GM12878 (cell line): ENCODE measurements around the gene FFAR3. TPM values are rescaled to one million over a fixed set of nuclear protein-coding genes. Genes with fewer than 3 reads are reported as not detected.

Source experiments
- ATAC-seq: fragments of 200-7000 bp; cut with Tn5 transposase; 3 replicates; pipeline ENCODE4 v1.9.1; 2020; ENCODE audit warnings: mild to moderate bottlenecking, moderate library complexity
- BruUV-seq: library from RNA; stranded (reverse); fragments of 400-500 nt; replicated peaks from 2 replicates; lab custom pipeline; 2021; lab: Mats Ljungman, UMichigan
- CTCF ChIA-PET: fragments of 300-600 bp; sonication (Branson Sonifier 250); formaldehyde crosslinking; extraction: SDS; loops from one replicate; lab custom pipeline; 2021; ENCODE audit warnings: inconsistent platforms; lab: Yijun Ruan, JAX
- POLR2A ChIA-PET: fragments of 350-600 bp; formaldehyde crosslinking; extraction: SDS; loops from one replicate; lab custom pipeline; 2021; ENCODE audit warnings: inconsistent platforms; lab: Charles Lee
- RAD21 ChIA-PET: fragments of 300-600 bp; sonication (Branson Sonifier 250); formaldehyde crosslinking; loops from one replicate; lab custom pipeline; 2023; ENCODE audit warnings: antibody characterized with exemption; ENCODE audit not compliant: unreplicated experiment; lab: Charles Lee
- SMC1A ChIA-PET: fragments of 300-600 bp; sonication (Branson Sonifier 250); formaldehyde crosslinking; loops from one replicate; lab custom pipeline; 2023; ENCODE audit not compliant: unreplicated experiment, uncharacterized antibody; lab: Charles Lee
- DNase-seq: peaks from one replicate; pipeline ENCODE4 v3.0.0-alpha.2; 2011; ENCODE audit warnings: low read depth, low spot score
- FAIRE-seq: peaks from 3 replicates; lab custom pipeline; 2011; peaks lifted over from hg19 to GRCh38; lab: Jason Lieb, UNC
- H2AFZ ChIP-seq: 2 replicates; pipeline ENCODE4 v1.6.0; 2011; ENCODE audit warnings: low read depth, low read length, control low read depth; ENCODE audit not compliant: control insufficient read depth
- H3K27ac ChIP-seq: 2 replicates; pipeline ENCODE4 v1.5.1; 2011; ENCODE audit warnings: control low read depth; ENCODE audit not compliant: control insufficient read depth, insufficient read depth
- H3K27me3 ChIP-seq, 2 experiments: replicated peaks in 1 of 2; 2 replicates each; pipeline versions ENCODE4 v1.6.0 to v1.6.1; 2011; ENCODE audit warnings: low read length in 1 of 2; ENCODE audit not compliant: control insufficient read depth in 2 of 2, insufficient read depth in 2 of 2
- H3K36me3 ChIP-seq, 2 experiments: 2 replicates each; pipeline ENCODE4 v1.5.1; 2011; ENCODE audit warnings: low read length in 1 of 2; ENCODE audit not compliant: control insufficient read depth in 2 of 2, insufficient read depth in 2 of 2
- H3K4me1 ChIP-seq: 2 replicates; pipeline ENCODE4 v1.6.1; 2011; ENCODE audit warnings: mild to moderate bottlenecking, low read length, moderate library complexity, mixed read lengths; ENCODE audit not compliant: control insufficient read depth, insufficient read depth
- H3K4me2 ChIP-seq: 2 replicates; pipeline ENCODE4 v1.6.0; 2011; ENCODE audit warnings: control low read depth; ENCODE audit not compliant: control insufficient read depth, insufficient read depth
- H3K4me3 ChIP-seq: fragments of 200-600 bp; sonication (generic); 2 replicates; pipeline ENCODE4 v1.5.1; 2016
- H3K79me2 ChIP-seq: 2 replicates; pipeline ENCODE4 v1.6.0; 2011; ENCODE audit warnings: low read length; ENCODE audit not compliant: control insufficient read depth, insufficient read depth
- H3K9ac ChIP-seq: 2 replicates; pipeline ENCODE4 v1.8.0; 2011; ENCODE audit warnings: low read length, control low read depth, mixed read lengths; ENCODE audit not compliant: control insufficient read depth, insufficient read depth
- H3K9me3 ChIP-seq: replicated peaks from 3 replicates; pipeline ENCODE4 v1.5.1; 2011; ENCODE audit warnings: mild to moderate bottlenecking, low read length; ENCODE audit not compliant: control insufficient read depth, insufficient read depth
- H4K20me1 ChIP-seq: 2 replicates; pipeline ENCODE4 v1.6.0; 2011; ENCODE audit not compliant: control insufficient read depth, insufficient read depth
- GABPA ChIP-seq: IDR thresholded peaks from 2 replicates; pipeline ENCODE4 v1.6.1; 2014; ENCODE audit warnings: antibody characterized with exemption, low read depth, mild to moderate bottlenecking, inconsistent platforms
- IKZF2 ChIP-seq, 2 experiments: fragments of 450-650 bp; IDR thresholded peaks; 2 replicates each; pipeline ENCODE4 v1.6.1; 2017; ENCODE audit warnings: mild to moderate bottlenecking in 2 of 2, moderate library complexity in 2 of 2
- MEF2B ChIP-seq: fragments of 450-650 bp; IDR thresholded peaks from 2 replicates; pipeline ENCODE4 v1.6.1; 2018; ENCODE audit warnings: mild to moderate bottlenecking, moderate library complexity; ENCODE audit not compliant: partially characterized antibody, poor library complexity, severe bottlenecking
- MTA2 ChIP-seq: fragments of 450-650 bp; IDR thresholded peaks from 2 replicates; pipeline ENCODE4 v1.6.1; 2016; ENCODE audit warnings: low read depth, mild to moderate bottlenecking, moderate library complexity
- MYB ChIP-seq: fragments of 150-350 bp; IDR thresholded peaks from 2 replicates; pipeline ENCODE4 v1.6.1; 2014; ENCODE audit warnings: mild to moderate bottlenecking, low read depth, low read length, borderline replicate concordance
- POLR2A ChIP-seq: IDR thresholded peaks from 2 replicates; pipeline ENCODE4 v1.6.1; 2011; ENCODE audit warnings: low read depth, mild to moderate bottlenecking, low read length
- SP1 ChIP-seq: IDR thresholded peaks from one replicate; pipeline ENCODE4 v1.6.1; 2011; ENCODE audit warnings: low read depth, low read length
- WRNIP1 ChIP-seq: IDR thresholded peaks from 2 replicates; pipeline ENCODE4 v1.6.1; 2011; ENCODE audit warnings: low read depth, low read length, improper control_type of control experiment, borderline replicate concordance
- ZNF384 ChIP-seq: IDR thresholded peaks from 2 replicates; pipeline ENCODE4 v1.6.1; 2012; ENCODE audit warnings: low read depth, mild to moderate bottlenecking, low read length, improper control_type of control experiment, borderline replicate concordance
- WGBS: methylation state at CpG from one replicate; pipeline ENCODE4 v1.1.6; 2016; ENCODE audit warnings: low lambda C conversion rate; ENCODE audit not compliant: insufficient replicate concordance, insufficient coverage; ENCODE audit errors: missing lambda C conversion rate; 5-methylcytosine and 5-hydroxymethylcytosine counted together
- in situ Hi-C: fragments of 300-500 bp; cut with MboI; formaldehyde crosslinking; loops from 9 replicates; pipeline ENCODE4 v1.14.3; 2018; ENCODE audit warnings: mixed read lengths
- intact Hi-C: fragments of 100-400 bp; cut with micrococcal nuclease; formaldehyde crosslinking; loops from one replicate; pipeline ENCODE4 v1.14.2; 2022; ENCODE audit not compliant: unreplicated experiment
- polyA plus RNA-seq, 11 experiments: library from polyadenylated mRNA; depleted of rRNA in 4 of 11; unstranded in 6 of 11; stranded (reverse) in 5 of 11; fragments of >200 nt; fragmentation: Nextera tagmentation in 4 of 11; fragmentation: Illumina TruSeq in 1 of 11; extraction: Ambion mirVana in 4 of 11; extraction: Trizol in 1 of 11; gene quantifications; 1 replicate in 1 of 11; 2 replicates in 10 of 11; pipeline versions ENCODE4 v1.2.1 to v1.2.3, GENCODE V29; 2011 to 2016; ENCODE audit warnings: inconsistent platforms in 2 of 11, missing spikeins in 2 of 11, low read depth in 1 of 11
- total RNA-seq, 4 experiments: library from RNA; depleted of rRNA in 3 of 4; stranded (reverse); fragments of >200 nt in 3 of 4; fragmentation: Illumina TruSeq in 1 of 4; extraction: Trizol in 1 of 4; gene quantifications; 2 replicates each; pipeline versions ENCODE4 v1.2.1 to v1.2.3, GENCODE V29; 2013 to 2021
- TF ChIP-seq, protein P1 (sequence below): fragments of 450-650 bp; conservative IDR thresholded peaks from 2 replicates; pipeline ENCODE4 v1.6.1; 2017; ENCODE audit warnings: mild to moderate bottlenecking, moderate library complexity
- TF ChIP-seq, protein P2 (sequence below): fragments of 450-650 bp; IDR thresholded peaks from 2 replicates; pipeline ENCODE4 v1.6.1; 2017; ENCODE audit warnings: mild to moderate bottlenecking

The FFAR3 gene
- total and polyA plus RNA-seq, 10 of the 15 experiments (the other 5 are each of a cell fraction or from before 2014, with no cell fraction given): 0.15 to 0.18 TPM; not detected in 8

DNA sequence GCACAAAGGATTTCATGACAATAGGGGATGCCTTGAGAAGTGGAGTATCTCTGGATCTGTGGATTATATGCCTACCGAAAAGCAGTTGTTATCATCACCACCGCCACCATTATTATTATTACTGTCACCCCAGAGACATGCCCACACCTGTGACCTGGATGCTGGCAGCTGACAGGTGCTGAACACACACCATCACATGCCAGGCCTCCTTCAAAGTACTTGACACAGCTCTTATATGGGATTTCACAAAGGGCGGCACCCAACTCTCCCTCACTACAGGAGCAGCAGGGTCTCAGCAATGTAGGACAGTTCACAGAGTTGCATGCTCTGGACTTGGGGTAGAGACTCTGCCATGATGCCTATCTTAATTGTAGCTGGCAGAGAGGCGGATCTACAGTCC, 7.0 kb downstream of the FFAR3 start:
- ATAC-seq (no peak), DNase-seq (no peak)
- 75% methylated on average over 4 of the region's 4 CpGs for WGBS
- Histone ChIP-seq H3K36me3 (no peaks in the 10 kb centered on the region), H3K79me2 (no peaks in the 10 kb centered on the region)
- POLR2A ChIA-PET: no interaction called here
- TF ChIP-seq IKZF2 (IDR thresholded peaks at IDR 0.05) (no peak), WRNIP1 (no peak), MTA2 (no peak), MYB (no peak), GABPA (no peak), ZNF384 (no peak), MEF2B (no peak), POLR2A (no peak), SP1 (no peak)
- TF ChIP-seq, protein P1, sequence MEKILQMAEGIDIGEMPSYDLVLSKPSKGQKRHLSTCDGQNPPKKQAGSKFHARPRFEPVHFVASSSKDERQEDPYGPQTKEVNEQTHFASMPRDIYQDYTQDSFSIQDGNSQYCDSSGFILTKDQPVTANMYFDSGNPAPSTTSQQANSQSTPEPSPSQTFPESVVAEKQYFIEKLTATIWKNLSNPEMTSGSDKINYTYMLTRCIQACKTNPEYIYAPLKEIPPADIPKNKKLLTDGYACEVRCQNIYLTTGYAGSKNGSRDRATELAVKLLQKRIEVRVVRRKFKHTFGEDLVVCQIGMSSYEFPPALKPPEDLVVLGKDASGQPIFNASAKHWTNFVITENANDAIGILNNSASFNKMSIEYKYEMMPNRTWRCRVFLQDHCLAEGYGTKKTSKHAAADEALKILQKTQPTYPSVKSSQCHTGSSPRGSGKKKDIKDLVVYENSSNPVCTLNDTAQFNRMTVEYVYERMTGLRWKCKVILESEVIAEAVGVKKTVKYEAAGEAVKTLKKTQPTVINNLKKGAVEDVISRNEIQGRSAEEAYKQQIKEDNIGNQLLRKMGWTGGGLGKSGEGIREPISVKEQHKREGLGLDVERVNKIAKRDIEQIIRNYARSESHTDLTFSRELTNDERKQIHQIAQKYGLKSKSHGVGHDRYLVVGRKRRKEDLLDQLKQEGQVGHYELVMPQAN: no peak
- TF ChIP-seq, protein P2, sequence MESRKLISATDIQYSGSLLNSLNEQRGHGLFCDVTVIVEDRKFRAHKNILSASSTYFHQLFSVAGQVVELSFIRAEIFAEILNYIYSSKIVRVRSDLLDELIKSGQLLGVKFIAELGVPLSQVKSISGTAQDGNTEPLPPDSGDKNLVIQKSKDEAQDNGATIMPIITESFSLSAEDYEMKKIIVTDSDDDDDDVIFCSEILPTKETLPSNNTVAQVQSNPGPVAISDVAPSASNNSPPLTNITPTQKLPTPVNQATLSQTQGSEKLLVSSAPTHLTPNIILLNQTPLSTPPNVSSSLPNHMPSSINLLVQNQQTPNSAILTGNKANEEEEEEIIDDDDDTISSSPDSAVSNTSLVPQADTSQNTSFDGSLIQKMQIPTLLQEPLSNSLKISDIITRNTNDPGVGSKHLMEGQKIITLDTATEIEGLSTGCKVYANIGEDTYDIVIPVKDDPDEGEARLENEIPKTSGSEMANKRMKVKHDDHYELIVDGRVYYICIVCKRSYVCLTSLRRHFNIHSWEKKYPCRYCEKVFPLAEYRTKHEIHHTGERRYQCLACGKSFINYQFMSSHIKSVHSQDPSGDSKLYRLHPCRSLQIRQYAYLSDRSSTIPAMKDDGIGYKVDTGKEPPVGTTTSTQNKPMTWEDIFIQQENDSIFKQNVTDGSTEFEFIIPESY: no peak
- TF ChIP-seq, all 136 proteins: peak for 0
- no peaks in the 10 kb centered on the region for H4K20me1 ChIP-seq
- in situ Hi-C loops: no loop called here
- H3K4me2 ChIP-seq: no peak overlapping the region
- no peak for FAIRE-seq
- no peak overlapping the region for H2AFZ ChIP-seq
- H3K9ac ChIP-seq: no peak overlapping the region
- 0 out of 4 replicates have a peak, but pooled peaks cover 0 to 2% of the 10 kb centered on the region in 2 experiments for H3K27me3 ChIP-seq
- H3K9me3 ChIP-seq: no peaks in the 10 kb centered on the region; the same call in 2 of the 3 replicates
- BruUV-seq: no TSS peak
- H3K27ac ChIP-seq: no peak overlapping the region
- H3K4me1 ChIP-seq: peaks cover 5% of the 10 kb centered on the region
- intact Hi-C loops: no loop called here
- ChIA-PET RAD21 (no interaction called here), CTCF (interaction anchor here (0.5 to 1.7 kb wide), 3 partner anchors 12 to 394 kb away, joined by 3 to 6 read pairs (median 4); no protein-coding TSS in a partner anchor), SMC1A (interaction anchor here (1.0 to 2.7 kb wide), 3 partner anchors 9 to 36 kb away, joined by 3 to 9 read pairs (median 7); no protein-coding TSS in a partner anchor)
- H3K4me3 ChIP-seq: no peak overlapping the region
